Ectodermal cell (in vitro differentiated cells): ENCODE measurements around the gene CD200R1.

Experiments used
- H3K27ac ChIP-seq: 2 replicates; pipeline ENCODE4 v1.7.0; 2013; ENCODE audit warnings: mild to moderate bottlenecking, low read depth, low read length; ENCODE audit not compliant: insufficient read depth, poor library complexity, severe bottlenecking
- H3K27me3 ChIP-seq: 2 replicates; pipeline ENCODE4 v1.7.0; 2013; ENCODE audit warnings: mild to moderate bottlenecking, low read length; ENCODE audit not compliant: insufficient read depth, control insufficient read depth, poor library complexity, severe bottlenecking
- H3K36me3 ChIP-seq: one replicate; pipeline ENCODE4 v1.7.0; 2013; ENCODE audit warnings: low read length; ENCODE audit not compliant: control insufficient read depth, insufficient read depth
- H3K4me1 ChIP-seq: one replicate; pipeline ENCODE4 v1.7.0; 2013; ENCODE audit warnings: low read length; ENCODE audit not compliant: control insufficient read depth, insufficient read depth
- H3K4me3 ChIP-seq: 2 replicates; pipeline ENCODE4 v1.7.0; 2013; ENCODE audit warnings: low read depth, low read length, control low read depth; ENCODE audit not compliant: insufficient read depth
- H3K9me3 ChIP-seq: 2 replicates; pipeline ENCODE4 v1.7.0; 2013; ENCODE audit warnings: mild to moderate bottlenecking, low read length, moderate library complexity; ENCODE audit not compliant: control insufficient read depth
- WGBS, 2 experiments: methylation state at CpG; one replicate each; pipeline ENCODE4 v1.1.7; 2013; ENCODE audit warnings: missing lambda C conversion rate in 2 of 2; 5-methylcytosine and 5-hydroxymethylcytosine counted together

CD200R1 gene

DNA sequence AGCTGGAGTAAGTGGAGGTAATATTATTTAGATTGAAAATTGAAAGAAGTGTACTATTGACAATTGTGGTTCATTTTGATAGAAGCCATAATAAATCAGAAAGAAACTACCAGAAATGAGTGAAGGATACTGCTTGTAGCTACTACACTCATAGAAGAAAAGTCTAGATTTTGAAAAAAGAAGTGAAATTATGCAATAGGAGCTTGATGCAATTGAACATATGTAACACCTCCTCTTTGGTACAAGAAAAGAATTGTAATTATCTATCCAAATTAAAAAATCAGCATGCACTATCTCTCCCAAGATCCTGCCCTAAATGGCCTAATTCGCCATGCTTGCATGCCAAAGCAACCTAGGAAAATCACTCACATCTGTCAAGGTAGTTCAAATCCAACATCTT lies 77.1 kb downstream of the CD200R1 start:
- Histone ChIP-seq H3K27me3 (no peaks in the 10 kb centered on the region), H3K4me1 (no peaks in the 10 kb centered on the region), H3K36me3 (no peaks in the 10 kb centered on the region), H3K27ac (no peak overlapping the region), H3K9me3 (no peaks in the 10 kb centered on the region), H3K4me3 (no peak overlapping the region)
- 94 to 100% methylated on average over 1 of the region's 1 CpG for WGBS, 2 experiments

DNA sequence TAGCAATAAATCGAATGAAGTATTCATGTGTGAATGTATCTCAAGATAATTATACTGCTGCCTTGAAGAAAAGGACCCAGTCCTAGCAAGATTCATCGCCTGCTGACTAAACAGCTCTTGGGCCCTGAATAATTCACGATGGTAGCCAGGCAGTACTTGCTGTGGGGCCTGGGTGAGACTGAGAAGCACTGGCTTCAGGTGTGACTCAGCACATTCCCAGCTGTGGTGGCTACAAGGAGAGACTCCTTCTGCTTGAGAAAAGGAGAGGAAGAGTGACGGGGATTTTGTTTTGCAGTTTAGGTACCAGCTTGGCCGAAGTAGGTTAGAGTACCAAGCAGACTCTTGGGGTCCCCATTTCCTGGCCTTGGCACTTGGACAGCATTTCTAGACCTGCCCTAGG lies 80.6 kb downstream of the CD200R1 start:
- WGBS, 2 experiments = 74 to 75% methylated on average over 5 of the region's 5 CpGs
- no peak overlapping the region for H3K27ac ChIP-seq
- H3K9me3 ChIP-seq = no peaks in the 10 kb centered on the region
- no peaks in the 10 kb centered on the region for H3K4me1 ChIP-seq
- H3K4me3 ChIP-seq = no peak overlapping the region
- H3K27me3 ChIP-seq = no peaks in the 10 kb centered on the region
- no peaks in the 10 kb centered on the region for H3K36me3 ChIP-seq

GRCh38 chr3:112889357-112889756 lies 85.5 kb downstream of the CD200R1 start:
- no peaks in the 10 kb centered on the region for H3K9me3 ChIP-seq
- H3K27me3 ChIP-seq = no peaks in the 10 kb centered on the region
- 59 to 66% methylated on average over 3 of the region's 3 CpGs for WGBS, 2 experiments
- H3K4me1 ChIP-seq = no peaks in the 10 kb centered on the region
- no peak overlapping the region for H3K27ac ChIP-seq
- H3K4me3 ChIP-seq = no peak overlapping the region
- H3K36me3 ChIP-seq = no peaks in the 10 kb centered on the region

GRCh38 chr3:112888381-112889085 lies 86.4 kb downstream of the CD200R1 start:
- Histone ChIP-seq H3K4me3 (no peak overlapping the region), H3K27ac (no peak overlapping the region), H3K9me3 (no peaks in the 10 kb centered on the region), H3K4me1 (no peaks in the 10 kb centered on the region), H3K27me3 (no peaks in the 10 kb centered on the region), H3K36me3 (no peaks in the 10 kb centered on the region)
- 86 to 100% methylated on average over 1 to 2 of the region's 2 CpGs for WGBS, 2 experiments

GRCh38 chr3:112884678-112885290 lies 90.1 kb downstream of the CD200R1 start:
- Histone ChIP-seq H3K36me3 (no peaks in the 10 kb centered on the region), H3K27me3 (no peaks in the 10 kb centered on the region), H3K4me1 (no peaks in the 10 kb centered on the region), H3K4me3 (no peak overlapping the region), H3K27ac (no peak overlapping the region), H3K9me3 (no peaks in the 10 kb centered on the region)
- WGBS, 2 experiments = 94 to 95% methylated on average over 4 of the region's 4 CpGs

GRCh38 chr3:112881891-112882290 lies 93.0 kb downstream of the CD200R1 start:
- Histone ChIP-seq H3K4me3 (no peak overlapping the region), H3K36me3 (no peaks in the 10 kb centered on the region), H3K27me3 (no peaks in the 10 kb centered on the region), H3K9me3 (no peaks in the 10 kb centered on the region), H3K4me1 (no peaks in the 10 kb centered on the region), H3K27ac (no peak overlapping the region)
- WGBS, 2 experiments = 79 to 90% methylated on average over 4 of the region's 4 CpGs

- Histone ChIP-seq H3K27ac (no peak overlapping the region), H3K36me3 (no peaks in the 10 kb centered on the region)
Observed at GRCh38 chr3:112875561-112875960, 99.3 kb downstream of the CD200R1 start.

DNA sequence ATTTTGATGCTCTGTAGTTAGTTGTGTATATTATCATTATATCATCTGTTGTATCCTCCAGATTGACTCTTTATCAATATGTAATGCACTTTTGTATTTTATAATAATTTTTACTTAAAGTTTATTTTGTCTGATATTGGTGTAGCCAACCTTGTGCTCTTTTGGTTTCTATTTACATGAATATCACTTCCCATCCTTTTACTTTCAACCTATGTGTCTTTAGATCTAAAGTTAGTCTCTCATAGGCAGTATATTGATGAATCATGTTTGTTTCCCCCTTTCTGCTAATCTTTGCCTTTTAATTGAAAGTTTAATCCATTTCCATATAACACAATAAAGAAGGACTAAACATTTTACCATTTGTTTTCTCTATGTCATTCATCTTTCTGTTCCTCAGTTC lies 100.2 kb downstream of the CD200R1 start:
- Histone ChIP-seq H3K9me3 (no peaks in the 10 kb centered on the region), H3K4me3 (no peak overlapping the region), H3K27me3 (no peaks in the 10 kb centered on the region), H3K27ac (no peak overlapping the region), H3K4me1 (no peaks in the 10 kb centered on the region), H3K36me3 (no peaks in the 10 kb centered on the region)

More at GRCh38 chr3:112875561-112875960, 99.3 kb downstream of the CD200R1 start:
- no peaks in the 10 kb centered on the region for H3K9me3 ChIP-seq
- H3K4me1 ChIP-seq = no peaks in the 10 kb centered on the region
- WGBS, 2 experiments = 94% methylated on average over 2 of the region's 2 CpGs
- no peaks in the 10 kb centered on the region for H3K27me3 ChIP-seq
- H3K4me3 ChIP-seq = no peak overlapping the region

- Histone ChIP-seq H3K4me3 (no peak overlapping the region), H3K36me3 (no peaks in the 10 kb centered on the region), H3K4me1 (no peaks in the 10 kb centered on the region), H3K27ac (no peak overlapping the region), H3K27me3 (no peaks in the 10 kb centered on the region), H3K9me3 (no peaks in the 10 kb centered on the region)
- WGBS, 2 experiments = 83 to 100% methylated on average over 1 of the region's 2 CpGs
Observed at GRCh38 chr3:112873632-112874031, 101.3 kb downstream of the CD200R1 start.

GRCh38 chr3:112871735-112872134 lies 103.2 kb downstream of the CD200R1 start:
- Histone ChIP-seq H3K9me3 (no peaks in the 10 kb centered on the region), H3K4me3 (no peak overlapping the region), H3K36me3 (no peaks in the 10 kb centered on the region), H3K4me1 (no peaks in the 10 kb centered on the region), H3K27me3 (no peaks in the 10 kb centered on the region), H3K27ac (no peak overlapping the region)
- 85 to 90% methylated on average over 3 of the region's 3 CpGs for WGBS, 2 experiments
